GM19328 (cell line): ENCODE data around the gene EMC7.
A peak's percentile ranks its signal among the peaks of the same experiment; 100 is the strongest.
"Not testable (repeated sequence)": the region's sequence is repeated elsewhere in the genome, so short reads cannot be mapped to it uniquely, and the experiment has no call there.

Experiments
- ATAC-seq: cut with Tn5 transposase; IDR thresholded peaks from one replicate; pipeline ENCODE4 v1.9.1; 2021; ENCODE audit warnings: mild to moderate bottlenecking, moderate library complexity; ENCODE audit not compliant: unreplicated experiment

EMC7 gene

GRCh38 chr15:34101366-34102174 lies at the start of gene EMC7, which contains the start of gene PGBD4:
Gene EMC7, minus strand, starts transcription at chr15:34101862. Its CDS starts 23 bp downstream, at chr15:34101839.
Gene PGBD4, plus strand, starts transcription at chr15:34102083. Its CDS starts 449 bp downstream, at chr15:34102532.
- ATAC-seq = peak; percentile 98

- no peak for ATAC-seq
Measured at GRCh38 chr15:34147371-34148140, 45.9 kb upstream of the EMC7 start.

GRCh38 chr15:34133511-34133910 lies 31.8 kb upstream of the EMC7 start:
- ATAC-seq = no peak

- no peak for ATAC-seq
Measured at GRCh38 chr15:34132881-34133280, 31.2 kb upstream of the EMC7 start.

- no peak for ATAC-seq
Measured at GRCh38 chr15:34128898-34129297, 27.2 kb upstream of the EMC7 start.

GRCh38 chr15:34126522-34126921 lies 24.9 kb upstream of the EMC7 start:
- ATAC-seq = no peak

GRCh38 chr15:34125945-34126344 lies 24.3 kb upstream of the EMC7 start:
- ATAC-seq = no peak

GRCh38 chr15:34124651-34125050 lies 23.0 kb upstream of the EMC7 start:
- no peak for ATAC-seq

GRCh38 chr15:34122771-34123183 lies 21.1 kb upstream of the EMC7 start:
- ATAC-seq = no peak

- ATAC-seq = not testable (repeated sequence)
Measured at GRCh38 chr15:34121786-34122185, 20.1 kb upstream of the EMC7 start.

GRCh38 chr15:34120420-34120819 lies 18.8 kb upstream of the EMC7 start:
- ATAC-seq = not testable (repeated sequence)

GRCh38 chr15:34119291-34119690 lies 17.6 kb upstream of the EMC7 start:
- no peak for ATAC-seq

GRCh38 chr15:34116620-34117019 lies 15.0 kb upstream of the EMC7 start:
- no peak for ATAC-seq

GRCh38 chr15:34114739-34115138 lies 13.1 kb upstream of the EMC7 start:
- ATAC-seq = no peak

- ATAC-seq = no peak
Measured at GRCh38 chr15:34114215-34114614, 12.6 kb upstream of the EMC7 start.

- ATAC-seq = no peak
Measured at GRCh38 chr15:34111488-34111887, 9.8 kb upstream of the EMC7 start.

GRCh38 chr15:34109797-34110663 lies 8.4 kb upstream of the EMC7 start:
- no peak for ATAC-seq

GRCh38 chr15:34107315-34107714 lies 5.7 kb upstream of the EMC7 start:
- ATAC-seq = no peak

GRCh38 chr15:34106423-34106822 lies 4.8 kb upstream of the EMC7 start:
- no peak for ATAC-seq

- ATAC-seq = no peak
Measured at GRCh38 chr15:34102175-34102925, 688 bp upstream of the EMC7 start.
